Measurements from ENCODE around the gene ITGA8. TPM values are rescaled to one million over a fixed set of nuclear protein-coding genes. Genes with fewer than 3 reads are reported as not detected.

The ITGA8 gene
- total and polyA plus RNA-seq, 9 of the 15 experiments (the other 6 are each of a cell fraction or from before 2014, with no cell fraction given): 0.01 to 0.07 (median 0.04) TPM; not detected in 5

- no peak overlapping the region for H3K9ac ChIP-seq (ENCODE audit: insufficient read depth in 1 of 2, low read depth in 2 of 2, low read length in 2 of 2)
- no peaks in the 10 kb centered on the region for H3K9me1 ChIP-seq (ENCODE audit: control insufficient read depth, insufficient read depth, low read length)
- ChIA-PET CTCF (ENCODE audit: low intra/inter-chr PET ratio) (no interaction called here), POLR2A (no interaction called here)
- H3K36me3 ChIP-seq (ENCODE audit: control insufficient read depth, insufficient read depth, low read length): no peaks in the 10 kb centered on the region
- no peaks in the 10 kb centered on the region for H3K79me2 ChIP-seq (ENCODE audit: control insufficient read depth, insufficient read depth, low read length)
- no peaks in the 10 kb centered on the region for H3K27me3 ChIP-seq (ENCODE audit: control insufficient read depth in 2 of 2, insufficient read depth in 2 of 2, low read length in 2 of 2)
- H2AFZ ChIP-seq (ENCODE audit: low read depth, low read length): no peak overlapping the region
- ATAC-seq: peak; percentile 83
- BruUV-seq (replicated peaks): no TSS peak
- peak; percentile 37 for FAIRE-seq
- 12% methylated on average over 4 of the region's 4 CpGs for WGBS (ENCODE audit: insufficient coverage, low coverage, missing lambda C conversion rate)
- H3K4me2 ChIP-seq (ENCODE audit: insufficient read depth, low read length): no peak overlapping the region
- peak in 1 of 4 experiments; percentile 24 for DNase-seq (ENCODE audit: extremely low read depth in 1 of 4, low spot score in 3 of 4)
- H3K9me3 ChIP-seq (replicated peaks; ENCODE audit: control insufficient read depth, insufficient read depth, low read depth, low read length): no peaks in the 10 kb centered on the region
- in situ Hi-C loops (cut with MboI): loop anchor here (25.0 kb wide), 1 partner anchor 116 kb away; no protein-coding TSS in a partner anchor
- no peak overlapping the region for H3K4me3 ChIP-seq
- no peak overlapping the region for H3K27ac ChIP-seq (ENCODE audit: extremely low read depth, low read depth, low read length)
- intact Hi-C loops (cut with micrococcal nuclease): no loop called here
- H3K4me1 ChIP-seq (replicated peaks in 1 of 2; ENCODE audit: control insufficient read depth in 2 of 2, insufficient read depth in 2 of 2, low read length in 2 of 2): peaks cover 0 to 4% of the 10 kb centered on the region in 2 experiments; a peak in 2 of 5 replicates
- no peaks in the 10 kb centered on the region for H4K20me1 ChIP-seq (replicated peaks; ENCODE audit: control insufficient read depth, insufficient read depth, low read length)
- TF ChIP-seq TCFL5 (CRISPR knock-in tag; conservative IDR thresholded peaks at IDR 0.05) (no peak), MITF (IDR thresholded peaks at IDR 0.05) (no peak), CXXC5 (CRISPR knock-in tag; IDR thresholded peaks at IDR 0.05) (peak; percentile 72), TEAD1 (CRISPR knock-in tag; IDR thresholded peaks at IDR 0.05) (0 out of 4 replicates have a peak, but pooled peaks of 1 of the 2 experiments have one; percentile 47), NR4A1 (CRISPR knock-in tag; IDR thresholded peaks at IDR 0.05) (no peak), NR4A1 (tag; IDR thresholded peaks at IDR 0.05) (no peak), ATF4 (CRISPR knock-in tag; IDR thresholded peaks at IDR 0.05) (peak; percentile 99), ELK1 (CRISPR knock-in tag; IDR thresholded peaks at IDR 0.05) (no peak), NFE2 (IDR thresholded peaks at IDR 0.05; ENCODE audit: low read depth) (no peak), ZNF384 (IDR thresholded peaks at IDR 0.05; ENCODE audit: low read depth, low read length) (no peak), VEZF1 (CRISPR knock-in tag; IDR thresholded peaks at IDR 0.05) (no peak), ZBTB12 (CRISPR knock-in tag; IDR thresholded peaks at IDR 0.05) (0 out of 2 replicates have a peak, but pooled peaks have one; percentile 32), FOXM1 (IDR thresholded peaks at IDR 0.05; ENCODE audit: low read depth) (peak; percentile 31; the same call in 1 of the 2 replicates), FOXM1 (CRISPR knock-in tag; IDR thresholded peaks at IDR 0.05; ENCODE audit: low read depth) (no peak), DDX20 (tag; IDR thresholded peaks at IDR 0.05; ENCODE audit: low read depth) (0 out of 2 replicates have a peak, but pooled peaks have one; percentile 58), BDP1 (IDR thresholded peaks at IDR 0.05; ENCODE audit: insufficient read depth, insufficient read length) (no peak)
Observed at GRCh38 chr10:15703151-15703880, 16.4 kb downstream of the ITGA8 start.
